H9 (cell line): ENCODE data around the gene CCDC82. TPM values are rescaled to one million over a fixed set of nuclear protein-coding genes. Genes with fewer than 3 reads are reported as not detected.

ENCODE experiments used
- DNase-seq: peaks from one replicate; pipeline ENCODE4 v3.0.0-alpha.2; 2017
- H2AFZ ChIP-seq: one replicate; pipeline ENCODE4 v1.6.1; 2013; ENCODE audit warnings: mild to moderate bottlenecking, low read length, control low read depth, moderate library complexity
- H2AK5ac ChIP-seq: 2 replicates; pipeline ENCODE4 v1.6.1; 2013; ENCODE audit warnings: low read length, control low read depth, mixed read lengths; ENCODE audit not compliant: insufficient read length
- H2BK120ac ChIP-seq: one replicate; pipeline ENCODE4 v1.6.1; 2013; ENCODE audit warnings: low read depth, mild to moderate bottlenecking, low read length, control low read depth, inconsistent platforms; ENCODE audit not compliant: poor library complexity, severe bottlenecking
- H2BK12ac ChIP-seq: 2 replicates; pipeline ENCODE4 v1.6.1; 2013; ENCODE audit warnings: low read length, control low read depth, mixed read lengths, low read depth; ENCODE audit not compliant: insufficient read length
- H2BK15ac ChIP-seq: 2 replicates; pipeline ENCODE4 v1.6.1; 2013; ENCODE audit warnings: low read depth, low read length, control low read depth
- H2BK20ac ChIP-seq: one replicate; pipeline ENCODE4 v1.6.1; 2013; ENCODE audit warnings: low read depth, mild to moderate bottlenecking, low read length, control low read depth, inconsistent platforms; ENCODE audit not compliant: poor library complexity, severe bottlenecking
- H2BK5ac ChIP-seq: 2 replicates; pipeline ENCODE4 v1.6.1; 2013; ENCODE audit warnings: low read length, control low read depth, mixed read lengths; ENCODE audit not compliant: insufficient read length
- H3K14ac ChIP-seq: 2 replicates; pipeline ENCODE4 v1.6.1; 2013; ENCODE audit warnings: low read length, control low read depth; ENCODE audit not compliant: insufficient read depth
- H3K18ac ChIP-seq: 2 replicates; pipeline ENCODE4 v1.6.1; 2013; ENCODE audit warnings: low read depth, mild to moderate bottlenecking, mixed read lengths, low read length, control low read depth; ENCODE audit not compliant: insufficient read length
- H3K23ac ChIP-seq: 2 replicates; pipeline ENCODE4 v1.6.1; 2013; ENCODE audit warnings: low read length, control low read depth, mixed read lengths, low read depth; ENCODE audit not compliant: insufficient read length
- H3K23me2 ChIP-seq: 2 replicates; pipeline ENCODE4 v1.6.1; 2013; ENCODE audit warnings: low read depth, mild to moderate bottlenecking, mixed read lengths, low read length, control low read depth; ENCODE audit not compliant: insufficient read length, poor library complexity, severe bottlenecking
- H3K27ac ChIP-seq: 2 replicates; pipeline ENCODE4 v1.5.1; 2013; ENCODE audit warnings: low read length, control low read depth, mixed read lengths, low read depth; ENCODE audit not compliant: insufficient read length
- H3K27me3 ChIP-seq: 2 replicates; pipeline ENCODE4 v1.6.1; 2013; ENCODE audit warnings: low read length, control low read depth, inconsistent platforms; ENCODE audit not compliant: insufficient read depth
- H3K4ac ChIP-seq: 2 replicates; pipeline ENCODE4 v1.6.1; 2013; ENCODE audit warnings: low read depth, mild to moderate bottlenecking, control low read depth, inconsistent platforms, low read length, moderate library complexity
- H3K4me1 ChIP-seq: 2 replicates; pipeline ENCODE4 v1.6.1; 2013; ENCODE audit warnings: low read length, control low read depth, inconsistent platforms; ENCODE audit not compliant: insufficient read depth
- H3K4me2 ChIP-seq: 2 replicates; pipeline ENCODE4 v1.6.1; 2013; ENCODE audit warnings: low read length, control low read depth, mixed read lengths; ENCODE audit not compliant: insufficient read length, insufficient read depth
- H3K56ac ChIP-seq: 2 replicates; pipeline ENCODE4 v1.6.1; 2013; ENCODE audit warnings: low read depth, mild to moderate bottlenecking, mixed read lengths, low read length, control low read depth; ENCODE audit not compliant: insufficient read length
- H3K79me1 ChIP-seq: 2 replicates; pipeline ENCODE4 v1.6.1; 2013; ENCODE audit warnings: low read depth, mild to moderate bottlenecking, moderate library complexity, low read length, control low read depth, inconsistent platforms; ENCODE audit not compliant: insufficient read depth, poor library complexity, severe bottlenecking
- H3K79me2 ChIP-seq: 2 replicates; pipeline ENCODE4 v1.6.1; 2013; ENCODE audit warnings: low read length, control low read depth, inconsistent platforms; ENCODE audit not compliant: insufficient read depth
- H3K9ac ChIP-seq: 2 replicates; pipeline ENCODE4 v1.6.1; 2013; ENCODE audit warnings: low read length, control low read depth, mixed read lengths; ENCODE audit not compliant: insufficient read length; ENCODE audit errors: extremely low read depth
- H3K9me3 ChIP-seq: one replicate; pipeline ENCODE4 v1.6.1; 2013; ENCODE audit warnings: low read depth, low read length, inconsistent platforms; ENCODE audit not compliant: control insufficient read depth
- H3T11ph ChIP-seq: one replicate; pipeline ENCODE4 v1.6.1; 2013; ENCODE audit warnings: mild to moderate bottlenecking, low read length, control low read depth, inconsistent platforms
- H4K20me1 ChIP-seq: one replicate; pipeline ENCODE4 v1.6.1; 2013; ENCODE audit not compliant: control insufficient read depth, insufficient read length, insufficient read depth
- H4K5ac ChIP-seq: 2 replicates; pipeline ENCODE4 v1.6.1; 2013; ENCODE audit warnings: low read depth, mild to moderate bottlenecking, mixed read lengths, low read length, control low read depth; ENCODE audit not compliant: insufficient read length
- H4K8ac ChIP-seq: replicated peaks from 2 replicates; pipeline ENCODE4 v1.6.1; 2013; ENCODE audit warnings: low read length, control low read depth, mixed read lengths, low read depth; ENCODE audit not compliant: insufficient read length
- H4K91ac ChIP-seq: 2 replicates; pipeline ENCODE4 v1.6.1; 2013; ENCODE audit warnings: low read depth, mild to moderate bottlenecking, moderate library complexity, mixed read lengths, low read length, control low read depth; ENCODE audit not compliant: insufficient read length
- H3K27ac Mint-ChIP-seq, 3 experiments: 2 replicates in 2 of 3; 3 replicates in 1 of 3; pipeline ENCODE4 v1.8.0; 2020 to 2021; ENCODE audit warnings: mixed read lengths in 3 of 3, mild to moderate bottlenecking in 1 of 3, moderate library complexity in 1 of 3
- H3K27me3 Mint-ChIP-seq: 2 replicates; pipeline ENCODE4 v1.8.0; 2021; ENCODE audit warnings: low read depth, mild to moderate bottlenecking, moderate library complexity, mixed read lengths
- H3K36me3 Mint-ChIP-seq, 3 experiments: 2 replicates in 2 of 3; 3 replicates in 1 of 3; pipeline ENCODE4 v1.8.0; 2020 to 2021; ENCODE audit warnings: low read depth in 3 of 3, mixed read lengths in 3 of 3; ENCODE audit not compliant: insufficient read depth in 1 of 3
- H3K4me1 Mint-ChIP-seq, 2 experiments: 2 replicates each; pipeline ENCODE4 v1.8.0; 2020; ENCODE audit warnings: mixed read lengths in 2 of 2
- H3K4me3 Mint-ChIP-seq, 2 experiments: 2 replicates in 1 of 2; 3 replicates in 1 of 2; pipeline ENCODE4 v1.8.0; 2020 to 2021; ENCODE audit warnings: mild to moderate bottlenecking in 2 of 2, mixed read lengths in 2 of 2, moderate library complexity in 1 of 2
- H3K9me3 Mint-ChIP-seq, 2 experiments: 2 replicates in 1 of 2; 3 replicates in 1 of 2; pipeline ENCODE4 v1.8.0; 2020; ENCODE audit warnings: mild to moderate bottlenecking in 2 of 2, mixed read lengths in 2 of 2, moderate library complexity in 1 of 2
- CTCF ChIP-seq: fragments of 200-600 bp; sonication (generic); conservative IDR thresholded peaks from 3 replicates; pipeline ENCODE4 v1.8.0; 2021; ENCODE audit warnings: antibody characterized with exemption, mild to moderate bottlenecking
- WGBS: extraction: QIAGEN DNeasy Blood & Tissue Kit; methylation state at CpG from one replicate; pipeline ENCODE4 v1.1.7; 2013; ENCODE audit warnings: missing lambda C conversion rate, low lambda C conversion rate, mixed read lengths; ENCODE audit not compliant: insufficient read length; ENCODE audit errors: extremely low coverage; 5-methylcytosine and 5-hydroxymethylcytosine counted together
- total RNA-seq: library from RNA; stranded (reverse); gene quantifications from 2 replicates; pipeline ENCODE4 v1.2.1, GENCODE V29; 2021

The CCDC82 gene
- total RNA-seq, 1 experiment from 2014 or later = 17.4 TPM

- TF ChIP-seq CTCF = no peak
- Histone ChIP-seq H4K5ac (no peak overlapping the region), H2BK12ac (no peak overlapping the region), H3K27ac (peak overlapping the region; percentile 25), H2AK5ac (no peak overlapping the region), H3K4me2 (no peak overlapping the region), H3K4me1 (peaks cover 19% of the 10 kb centered on the region), H2BK20ac (no peak overlapping the region), H3K9ac (no peak overlapping the region), H3K9me3 (no peaks in the 10 kb centered on the region), H3K56ac (no peak overlapping the region), H3K23me2 (no peaks in the 10 kb centered on the region), H2BK15ac (no peak overlapping the region), H3K4ac (no peak overlapping the region), H2AFZ (no peak overlapping the region), H4K91ac (no peak overlapping the region), H3K79me2 (peaks cover 3% of the 10 kb centered on the region; the same call in 1 of the 2 replicates), H4K20me1 (no peaks in the 10 kb centered on the region), H3K23ac (no peak overlapping the region), H2BK5ac (no peak overlapping the region), H2BK120ac (no peak overlapping the region), H4K8ac (no peak overlapping the region), H3K18ac (no peak overlapping the region), H3K14ac (no peak overlapping the region), H3K79me1 (no peaks in the 10 kb centered on the region), H3T11ph (no peak overlapping the region), H3K27me3 (no peaks in the 10 kb centered on the region)
- no CpG with 5 or more reads among the region's 4 CpGs for WGBS
- no peaks in the 10 kb centered on the region for H3K27me3 Mint-ChIP-seq
- DNase-seq = no peak
- peaks cover 72 to 81% of the 10 kb centered on the region in 2 experiments for H3K4me1 Mint-ChIP-seq
- no peaks in the 10 kb centered on the region for H3K9me3 Mint-ChIP-seq
- H3K27ac Mint-ChIP-seq = peak overlapping the region; percentile 45 to 84 (median 76); a peak in 4 of 7 replicates
- H3K36me3 Mint-ChIP-seq = no peaks in the 10 kb centered on the region; a peak in 1 of 7 replicates
- peak overlapping the region in 1 of 2 experiments; percentile 15; a peak in 2 of 5 replicates for H3K4me3 Mint-ChIP-seq
Observed at GRCh38 chr11:96333191-96333719, 56.5 kb downstream of the CCDC82 start.
